ENCODE data around the gene ATF2. TPM values are rescaled to one million over a fixed set of nuclear protein-coding genes. Genes with fewer than 3 reads are reported as not detected.

Gene ATF2, protein sequence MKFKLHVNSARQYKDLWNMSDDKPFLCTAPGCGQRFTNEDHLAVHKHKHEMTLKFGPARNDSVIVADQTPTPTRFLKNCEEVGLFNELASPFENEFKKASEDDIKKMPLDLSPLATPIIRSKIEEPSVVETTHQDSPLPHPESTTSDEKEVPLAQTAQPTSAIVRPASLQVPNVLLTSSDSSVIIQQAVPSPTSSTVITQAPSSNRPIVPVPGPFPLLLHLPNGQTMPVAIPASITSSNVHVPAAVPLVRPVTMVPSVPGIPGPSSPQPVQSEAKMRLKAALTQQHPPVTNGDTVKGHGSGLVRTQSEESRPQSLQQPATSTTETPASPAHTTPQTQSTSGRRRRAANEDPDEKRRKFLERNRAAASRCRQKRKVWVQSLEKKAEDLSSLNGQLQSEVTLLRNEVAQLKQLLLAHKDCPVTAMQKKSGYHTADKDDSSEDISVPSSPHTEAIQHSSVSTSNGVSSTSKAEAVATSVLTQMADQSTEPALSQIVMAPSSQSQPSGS
- 10 to 100 TPM; 32.4 to 46.4 TPM for total RNA-seq

- intact Hi-C loops (cut with DNase I), result no loop called here
- H3K27ac ChIP-seq, result peak within 1 kb of the TSS; percentile 81
- no peaks in the 10 kb centered on the region for H3K9me3 ChIP-seq
- peak within 1 kb of the TSS; percentile 73 for H3K4me3 ChIP-seq
- peak within 1 kb of the TSS; percentile 82 to 99 for H3K9ac ChIP-seq (ENCODE audit: low read depth in 2 of 2, low read length in 2 of 2)
- TF ChIP-seq CTCF (IDR thresholded peaks at IDR 0.05), result no peak
- H3K36me3 ChIP-seq, result no peaks in the 10 kb centered on the region
- no peaks in the 10 kb centered on the region for H3K4me1 ChIP-seq
- no peaks in the 10 kb centered on the region for H3K27me3 ChIP-seq
- peak; percentile 99 for DNase-seq
Observed at GRCh38 chr2:175167792-175168563, at the start of gene ATF2. Gene ATF2 (minus strand): TSS chr2:175168203. CDS start chr2:175136443, 31,760 bp downstream.

GRCh38 chr2:175207741-175208438 lies 39.9 kb upstream of the ATF2 start:
- H3K27ac ChIP-seq, result no peak overlapping the region
- H3K4me1 ChIP-seq, result no peaks in the 10 kb centered on the region
- H3K36me3 ChIP-seq, result no peaks in the 10 kb centered on the region
- no peak overlapping the region for H3K9ac ChIP-seq (ENCODE audit: low read depth in 2 of 2, low read length in 2 of 2)
- H3K9me3 ChIP-seq, result no peaks in the 10 kb centered on the region
- no peak for DNase-seq
- H3K4me3 ChIP-seq, result no peak overlapping the region
- intact Hi-C loops (cut with DNase I), result no loop called here
- no peak for TF ChIP-seq CTCF (IDR thresholded peaks at IDR 0.05)
- H3K27me3 ChIP-seq, result no peaks in the 10 kb centered on the region

- Histone ChIP-seq H3K27ac (no peak overlapping the region), H3K4me3 (no peak overlapping the region), H3K9me3 (no peaks in the 10 kb centered on the region), H3K4me1 (no peaks in the 10 kb centered on the region), H3K36me3 (no peaks in the 10 kb centered on the region), H3K27me3 (no peaks in the 10 kb centered on the region), H3K9ac (ENCODE audit: low read depth in 2 of 2, low read length in 2 of 2) (no peak overlapping the region)
- no peak for TF ChIP-seq CTCF (IDR thresholded peaks at IDR 0.05)
- DNase-seq, result no peak
- intact Hi-C loops (cut with DNase I), result no loop called here
Observed at GRCh38 chr2:175206866-175207265, 38.9 kb upstream of the ATF2 start.

DNA sequence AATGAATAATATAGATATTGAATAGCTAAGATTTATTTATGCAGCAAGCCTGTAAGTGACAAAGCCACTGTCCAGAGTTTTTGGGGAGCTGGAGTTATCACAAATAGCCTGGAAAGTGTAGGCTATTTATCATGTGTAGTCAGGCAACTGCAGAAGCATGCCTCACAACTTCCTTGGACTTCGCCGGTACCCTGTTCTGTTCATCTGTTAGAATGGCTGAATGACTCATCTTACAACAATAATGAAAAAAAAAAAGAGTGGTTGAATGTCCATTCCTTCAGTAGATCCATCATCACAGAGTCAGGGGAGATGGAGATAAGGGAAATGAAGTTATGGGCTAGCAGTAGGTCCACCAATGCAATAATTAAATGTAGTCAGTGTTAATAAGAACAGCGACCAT lies 37.5 kb upstream of the ATF2 start:
- Histone ChIP-seq H3K9me3 (no peaks in the 10 kb centered on the region), H3K4me1 (no peaks in the 10 kb centered on the region), H3K27me3 (no peaks in the 10 kb centered on the region), H3K27ac (no peak overlapping the region), H3K9ac (ENCODE audit: low read depth in 2 of 2, low read length in 2 of 2) (no peak overlapping the region), H3K4me3 (no peak overlapping the region), H3K36me3 (no peaks in the 10 kb centered on the region)
- intact Hi-C loops (cut with DNase I), result no loop called here
- TF ChIP-seq CTCF (IDR thresholded peaks at IDR 0.05), result no peak
- DNase-seq, result no peak
